ENCODE measurements around the gene NTRK2.

NTRK2 gene

DNA sequence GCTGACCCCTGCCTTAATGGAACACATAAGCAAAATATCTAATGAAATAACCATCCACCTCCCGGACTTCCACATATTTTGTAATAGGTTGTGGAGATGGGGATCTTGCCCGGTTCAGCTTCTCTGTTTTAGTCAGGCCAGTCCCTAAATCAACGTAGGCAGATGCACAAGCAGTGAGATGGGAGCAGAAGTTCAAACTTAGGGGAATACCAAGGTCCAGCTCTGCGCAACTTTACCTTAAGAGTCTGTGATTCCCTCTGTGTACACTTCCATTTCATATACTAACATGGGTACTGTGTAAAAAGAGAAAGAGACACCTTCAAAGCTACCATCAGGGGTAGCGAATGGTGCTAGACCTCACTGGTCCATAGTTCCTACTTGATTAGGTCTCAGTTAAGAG lies 110.9 kb downstream of the NTRK2 start:
- no peak for DNase-seq (ENCODE audit: low read depth in 2 of 2)

DNA sequence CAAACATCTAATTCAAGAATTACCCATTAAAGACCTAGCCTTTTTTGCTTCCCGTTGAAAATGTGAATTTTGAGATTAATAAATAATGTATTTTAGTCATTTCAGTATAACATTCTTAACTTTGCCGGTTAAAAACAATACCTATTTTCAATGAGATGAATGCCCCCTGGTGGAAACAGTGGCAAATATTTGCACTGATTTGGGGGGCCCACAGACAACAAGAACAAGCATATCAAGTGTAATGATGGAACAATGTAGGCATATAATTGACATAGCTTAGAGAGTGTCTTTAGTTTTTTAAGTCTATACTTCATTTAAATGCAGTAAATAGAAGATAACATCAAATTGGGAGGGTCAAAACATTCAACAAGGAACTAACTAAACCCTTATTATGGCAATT lies 111.9 kb downstream of the NTRK2 start:
- no peak for DNase-seq (ENCODE audit: low read depth in 2 of 2)

DNA sequence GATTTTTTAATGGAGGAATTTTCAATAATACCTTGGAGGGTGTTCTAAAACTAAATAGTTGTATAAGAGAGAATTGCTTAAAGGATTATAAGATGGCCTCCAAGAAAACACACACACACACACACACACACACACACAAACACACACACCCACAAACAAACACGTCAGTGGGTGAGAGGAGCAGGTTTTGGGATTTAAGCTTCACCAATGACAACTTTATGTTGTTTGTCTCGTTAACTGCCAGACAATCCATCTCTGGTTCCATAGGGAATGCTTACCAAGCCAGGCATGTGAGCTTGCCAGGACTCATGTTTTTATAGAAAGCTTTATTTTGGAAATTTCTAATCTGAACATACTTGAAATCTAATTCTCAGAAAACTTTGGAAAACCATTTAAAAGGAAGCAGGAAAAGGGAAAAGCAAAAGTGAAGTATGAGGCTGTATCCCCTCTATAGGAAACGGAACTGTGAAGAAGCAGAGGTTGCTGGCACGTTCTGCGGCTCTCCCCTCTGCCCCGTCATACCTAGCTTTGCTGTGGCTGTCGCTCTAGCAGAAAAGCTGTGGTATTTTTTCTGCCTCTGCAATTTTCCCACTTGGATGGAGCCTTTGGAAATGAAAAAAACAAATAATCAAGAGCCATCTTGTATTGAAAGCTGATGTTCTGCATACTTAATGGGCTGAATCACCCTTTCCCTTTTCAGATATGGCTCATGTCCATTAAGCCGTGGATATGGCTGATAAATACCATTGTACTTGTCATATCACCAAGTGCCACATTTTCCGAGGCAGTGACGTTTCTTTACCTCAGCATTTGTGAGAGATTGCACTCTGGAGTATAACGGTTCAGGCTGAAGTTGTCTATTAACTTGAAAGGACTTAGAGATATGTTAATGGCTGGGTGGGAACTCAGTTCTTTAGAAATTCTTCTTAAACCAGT lies 112.7 kb downstream of the NTRK2 start:
- DNase-seq (ENCODE audit: low read depth in 2 of 2) = no peak

DNA sequence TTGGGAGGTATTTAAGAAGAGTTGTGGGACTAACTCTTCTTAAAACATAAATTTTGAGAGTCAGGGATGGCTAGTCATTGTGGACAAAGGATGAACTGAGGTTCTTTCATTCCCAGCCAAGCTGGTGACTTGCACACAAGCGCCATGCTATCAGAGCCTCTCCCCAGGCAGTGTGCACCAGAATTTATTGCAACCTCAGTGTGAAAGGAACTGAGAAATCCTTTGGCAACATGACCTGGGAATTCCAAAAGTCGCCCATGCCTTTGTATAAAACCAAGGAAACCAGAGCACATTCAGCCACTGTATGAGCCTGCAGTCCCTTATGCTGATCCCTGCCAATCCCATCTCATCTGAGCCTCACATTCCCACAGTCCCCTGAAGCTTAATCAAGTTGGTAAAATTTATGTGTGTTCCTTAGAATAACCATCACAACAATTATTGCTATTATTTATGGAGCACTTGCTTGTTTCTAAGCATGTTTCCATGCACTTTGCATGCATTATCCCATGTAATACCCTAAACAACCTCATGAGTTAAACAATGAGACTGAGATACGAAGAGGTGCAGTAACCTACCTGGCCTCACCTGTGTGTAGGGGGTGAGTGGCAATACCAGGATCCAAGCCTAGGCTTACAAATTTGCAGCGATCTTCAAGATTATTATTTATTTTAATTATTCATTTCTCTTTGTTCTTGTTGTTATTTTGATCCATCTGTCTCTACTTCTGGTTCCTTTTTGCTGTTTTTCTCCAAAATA lies 116.4 kb downstream of the NTRK2 start:
- DNase-seq (ENCODE audit: low read depth in 2 of 2) = no peak

DNA sequence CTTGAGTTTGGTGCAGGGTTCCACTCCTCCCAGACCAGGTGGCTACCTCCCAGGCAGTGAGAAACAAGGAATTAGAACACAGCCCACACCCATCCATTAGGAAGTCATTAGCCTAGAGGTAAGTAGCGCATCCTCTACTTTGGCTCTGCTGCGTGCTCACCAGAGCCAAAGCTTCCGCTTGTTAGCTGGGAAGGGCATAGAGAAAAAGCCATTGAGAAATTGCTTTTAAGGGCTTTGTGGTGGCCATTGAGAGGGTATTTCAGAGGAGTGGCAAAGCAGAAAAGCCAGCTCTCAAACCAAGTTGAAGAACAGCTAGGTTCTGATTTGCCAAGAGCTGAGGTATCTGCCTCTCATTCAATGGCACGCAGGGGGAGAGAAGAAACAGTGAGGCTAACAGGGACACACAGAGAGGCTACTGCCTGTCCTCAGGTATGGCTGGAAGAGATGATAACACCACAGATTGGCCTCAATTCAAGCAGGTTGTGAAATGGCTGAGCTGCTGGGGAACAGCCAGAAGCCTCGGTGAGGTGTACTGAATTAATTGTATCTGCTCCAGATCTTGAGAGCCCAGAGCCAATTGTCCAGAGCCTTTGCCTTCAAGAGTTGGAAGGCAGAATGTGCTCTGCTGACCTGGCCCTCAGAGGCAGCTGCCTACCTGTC lies 119.4 kb downstream of the NTRK2 start:
- no peak for DNase-seq (ENCODE audit: low read depth in 2 of 2)

DNA sequence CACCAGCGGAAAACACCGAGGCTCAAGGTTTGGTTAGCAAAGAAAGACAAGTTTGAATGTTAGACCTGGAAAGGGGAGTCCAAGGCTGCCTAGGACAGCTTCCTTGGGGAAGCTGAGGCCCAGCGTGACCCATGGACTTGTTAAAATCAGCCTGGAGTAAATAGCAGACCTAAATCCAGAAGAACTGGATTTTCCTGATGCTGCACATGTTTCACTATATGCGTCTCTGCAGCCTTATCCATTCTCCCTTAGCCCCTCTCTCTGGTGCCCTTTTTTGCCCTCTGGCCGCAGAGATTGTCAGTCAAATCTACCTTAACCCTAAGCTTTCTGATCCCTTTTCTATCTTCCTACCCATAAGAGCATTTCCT lies 119.9 kb downstream of the NTRK2 start:
- DNase-seq (ENCODE audit: low read depth in 2 of 2) = no peak

DNA sequence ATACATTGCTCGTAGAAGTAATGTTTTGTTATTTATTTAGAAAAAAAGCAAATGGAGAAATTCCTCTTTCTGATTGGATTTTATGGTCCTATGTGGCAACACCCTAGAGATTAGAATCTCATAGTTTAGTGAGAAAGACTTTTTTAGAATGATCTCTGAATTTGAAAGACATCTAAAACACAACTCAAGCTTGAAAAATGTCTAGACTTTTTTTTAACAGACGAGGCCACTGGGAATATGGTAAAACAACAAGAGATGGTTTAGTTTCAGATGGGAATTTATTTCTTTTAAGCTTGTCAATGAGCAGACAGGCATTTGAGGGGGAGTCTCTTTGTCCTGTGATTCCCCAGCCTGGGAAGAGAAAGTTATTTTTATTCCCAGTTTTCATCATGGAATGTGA lies 122.1 kb downstream of the NTRK2 start:
- no peak for DNase-seq (ENCODE audit: low read depth in 2 of 2)

DNA sequence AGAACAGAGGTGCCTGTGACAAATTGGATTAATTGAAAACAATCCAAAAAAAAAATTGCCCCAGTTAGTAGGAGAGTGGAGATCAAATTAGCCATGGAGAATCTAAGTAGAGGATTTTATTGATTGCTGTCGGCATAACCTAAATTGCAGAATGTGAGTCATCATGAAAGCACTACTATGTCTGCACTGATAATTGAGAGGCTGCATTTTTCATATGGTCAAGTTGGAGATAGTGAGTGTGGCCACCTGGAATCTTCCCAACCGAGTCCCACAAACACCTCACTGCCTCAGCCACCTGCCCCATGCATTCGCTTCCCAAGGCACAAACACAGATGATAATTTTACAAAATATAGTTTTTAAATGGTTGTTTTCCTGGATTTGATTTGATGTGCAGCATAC lies 123.7 kb downstream of the NTRK2 start:
- no peak for DNase-seq (ENCODE audit: low read depth in 2 of 2)

DNA sequence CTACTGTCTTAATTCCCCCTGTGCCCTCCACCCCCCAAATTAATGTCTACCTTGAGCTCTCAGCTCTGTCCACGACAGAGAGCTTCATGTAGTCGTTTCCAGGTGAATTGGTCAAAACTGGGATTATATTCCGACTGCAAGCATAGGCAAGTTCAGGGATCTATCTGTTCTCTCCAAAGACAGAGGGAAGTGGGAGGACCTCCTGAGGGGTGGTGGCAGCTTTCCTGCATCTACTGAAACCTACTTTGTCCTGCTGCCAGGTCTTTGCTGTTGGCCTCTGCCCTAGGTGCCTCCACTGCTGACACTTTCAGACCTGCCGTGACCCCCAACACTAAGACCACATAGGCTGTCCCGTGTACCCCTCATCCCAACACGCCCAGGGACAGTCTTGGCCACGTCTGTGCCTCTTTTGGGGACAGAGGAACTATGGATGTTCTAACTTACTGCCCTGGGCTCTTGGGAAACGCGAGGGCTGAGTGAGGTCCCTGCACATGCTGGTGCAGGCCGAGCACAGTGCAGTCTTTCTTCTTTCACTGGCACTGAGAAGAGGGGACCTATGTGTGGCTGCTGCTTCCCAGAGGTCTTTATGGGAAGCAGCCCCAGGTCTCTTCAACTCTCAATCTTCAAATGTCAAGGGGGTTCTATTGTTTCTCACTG lies 125.6 kb downstream of the NTRK2 start:
- no peak for DNase-seq (ENCODE audit: low read depth in 2 of 2)

DNA sequence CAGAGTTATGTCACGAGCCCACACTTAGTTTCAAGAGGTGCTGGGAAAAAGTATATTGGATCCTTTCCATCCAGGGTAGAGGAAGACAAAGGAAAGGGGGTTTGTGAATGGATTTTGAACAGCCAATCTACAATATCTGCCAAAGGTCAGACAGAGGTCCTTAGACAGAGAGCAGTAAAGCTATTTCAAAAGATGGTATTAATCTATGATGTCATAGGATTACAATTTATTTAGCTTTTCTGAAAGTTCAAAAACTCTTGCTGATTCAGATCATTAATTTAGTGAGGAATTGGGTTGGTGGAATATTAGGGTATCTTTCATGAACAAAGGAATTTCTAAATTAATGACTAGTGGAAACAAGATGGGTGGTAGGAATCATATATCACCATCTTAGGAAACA lies 126.9 kb downstream of the NTRK2 start:
- DNase-seq (ENCODE audit: low read depth in 2 of 2) = no peak

DNA sequence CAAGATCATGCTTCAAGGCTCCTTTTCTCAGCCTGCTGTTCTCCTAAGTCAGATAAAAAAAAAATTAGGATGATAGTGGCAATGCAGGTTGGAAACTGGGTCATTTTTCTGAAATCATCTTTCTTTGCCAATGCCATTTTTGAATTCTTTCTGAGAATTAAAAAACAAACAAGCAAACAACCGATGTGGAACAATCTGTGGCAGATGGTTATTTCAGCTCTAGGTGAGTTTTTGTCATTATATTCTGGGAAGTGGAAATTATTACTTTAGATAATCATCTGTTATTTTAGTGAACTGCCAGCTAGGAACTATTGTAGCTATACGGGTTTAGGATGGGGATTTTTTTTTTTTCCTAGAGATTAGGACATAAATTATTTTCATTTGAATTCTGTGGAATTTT lies 129.7 kb downstream of the NTRK2 start:
- DNase-seq (ENCODE audit: low read depth in 2 of 2) = no peak

DNA sequence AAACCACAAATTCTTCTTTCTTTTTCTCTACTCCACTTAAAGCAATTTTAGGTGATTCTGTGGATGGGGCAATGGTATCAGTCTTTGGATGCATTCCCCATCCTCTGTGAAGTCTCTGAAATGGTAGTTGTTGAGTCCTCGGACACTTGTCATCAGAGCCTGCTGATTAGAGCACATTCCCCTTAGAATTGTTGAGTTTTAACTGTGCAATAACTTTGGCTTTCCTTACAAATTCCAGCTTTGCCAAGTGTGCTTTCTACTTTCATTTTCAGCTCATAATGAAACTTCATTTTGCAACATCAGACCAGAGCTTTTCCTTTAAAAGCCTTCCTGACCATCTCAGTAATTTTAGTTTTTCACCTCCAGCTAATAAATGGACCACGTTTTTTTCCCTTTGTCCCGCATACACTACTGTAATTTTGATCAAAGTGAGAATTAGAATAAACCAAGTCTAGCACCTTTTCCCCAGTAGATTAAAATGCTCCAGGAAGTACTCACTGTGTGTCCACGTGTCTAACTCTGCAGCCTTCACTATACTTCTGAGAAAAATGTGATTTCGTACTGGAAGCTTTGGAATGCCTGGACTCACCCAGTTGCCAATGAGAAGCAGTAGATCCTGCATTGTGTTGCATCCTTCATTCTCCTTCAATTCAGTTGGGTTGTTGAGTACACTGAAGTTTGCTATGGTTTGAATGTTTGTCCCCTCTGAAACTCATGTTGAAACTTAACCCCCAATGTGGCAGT lies 135.6 kb downstream of the NTRK2 start:
- no peak for DNase-seq (ENCODE audit: low read depth in 2 of 2)

DNA sequence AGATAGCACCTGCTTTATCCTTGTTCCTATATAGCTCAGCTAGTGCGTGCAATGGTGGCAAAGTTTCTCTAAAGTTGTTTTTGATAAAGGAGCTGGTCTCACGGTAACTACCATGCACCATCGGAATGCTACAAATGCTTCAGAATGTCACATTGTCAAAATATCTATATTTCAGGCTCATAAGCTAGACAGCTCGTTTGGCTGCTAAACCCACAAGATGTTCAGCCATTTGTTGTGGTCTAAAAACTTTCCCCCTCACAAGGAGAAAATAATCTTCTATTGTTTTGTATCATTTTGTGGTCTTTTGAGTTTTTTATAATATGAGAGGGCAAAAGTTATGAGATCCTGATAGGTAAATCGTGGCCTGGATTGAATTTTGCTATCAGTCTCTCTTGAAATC lies 137.9 kb downstream of the NTRK2 start:
- no peak for DNase-seq (ENCODE audit: low read depth in 2 of 2)

DNA sequence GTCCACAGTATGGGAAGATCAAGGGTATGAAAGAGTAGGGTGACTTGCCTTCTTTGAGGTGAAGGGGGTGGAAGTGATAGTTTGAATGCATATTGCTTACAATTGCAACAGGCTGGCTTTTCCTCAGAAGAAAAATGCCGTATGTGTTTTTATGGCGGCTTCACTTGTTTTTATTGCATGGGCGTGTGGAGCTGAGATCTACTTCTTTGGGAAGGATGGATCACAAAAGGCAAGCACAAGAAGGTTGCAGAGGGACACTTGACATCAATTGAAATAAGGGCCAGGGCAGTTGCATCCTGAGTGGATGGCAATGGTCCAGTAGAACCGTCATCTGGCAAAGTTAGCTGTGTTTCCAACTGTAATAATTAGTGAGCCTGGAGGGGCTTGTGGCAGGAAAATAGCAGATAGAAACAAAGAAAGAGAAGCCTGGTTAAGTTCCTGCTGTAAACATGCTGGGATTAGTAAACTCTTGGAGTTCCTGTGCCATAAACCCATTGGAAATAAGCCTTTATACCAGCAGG lies 138.4 kb downstream of the NTRK2 start:
- DNase-seq (ENCODE audit: low read depth in 2 of 2) = no peak

DNA sequence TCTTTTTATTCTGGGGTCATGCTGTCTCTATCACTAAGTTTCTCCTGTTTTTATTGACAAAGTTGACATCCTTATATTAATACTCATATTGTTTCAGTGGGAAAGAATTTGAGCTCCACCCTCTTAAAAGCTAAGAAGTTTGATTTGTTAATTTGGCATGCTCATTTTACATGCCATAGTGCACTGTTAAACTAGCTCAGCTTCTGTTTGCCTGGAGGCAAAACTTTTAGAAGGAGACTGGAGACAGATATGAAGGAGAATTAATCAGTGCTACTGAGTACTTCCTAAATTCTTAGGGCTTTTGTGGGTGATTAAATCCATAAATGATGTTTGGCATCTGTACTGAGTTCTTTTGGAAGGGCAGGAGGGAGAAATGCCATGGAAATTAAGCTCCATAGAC lies 138.9 kb downstream of the NTRK2 start:
- no peak for DNase-seq (ENCODE audit: low read depth in 2 of 2)

DNA sequence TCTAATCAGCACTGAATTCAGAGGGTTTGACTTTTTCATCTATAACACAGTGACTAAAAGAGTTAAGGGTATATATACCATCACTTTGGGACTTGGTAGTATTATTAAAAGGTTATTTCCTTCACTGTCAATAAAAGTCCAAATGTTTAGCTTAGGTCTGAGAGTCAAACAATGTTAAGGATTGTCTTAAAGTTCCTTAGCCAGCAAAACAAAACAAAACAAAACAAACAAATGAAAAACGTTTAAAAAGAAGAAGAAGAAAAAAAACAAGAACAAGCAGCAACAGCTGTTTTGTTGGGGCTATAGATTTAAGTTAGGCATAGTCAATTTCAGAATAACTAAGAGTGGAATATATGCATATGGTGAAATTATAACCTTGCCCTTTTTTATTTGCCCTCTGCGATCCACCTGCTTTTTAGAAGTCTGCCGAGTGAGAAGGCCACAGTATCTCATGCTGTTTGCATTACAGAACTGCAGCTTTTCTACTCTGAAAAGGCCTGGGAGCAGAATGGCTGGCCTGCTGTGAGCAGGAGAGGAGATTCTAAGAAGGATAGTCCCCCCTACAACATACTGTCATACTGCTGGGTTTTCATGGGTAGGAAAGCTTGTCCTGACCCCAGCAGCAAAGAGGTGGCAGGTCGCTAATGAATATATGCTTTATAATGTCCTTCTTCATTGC lies 141.7 kb downstream of the NTRK2 start:
- no peak for DNase-seq (ENCODE audit: low read depth in 2 of 2)

DNA sequence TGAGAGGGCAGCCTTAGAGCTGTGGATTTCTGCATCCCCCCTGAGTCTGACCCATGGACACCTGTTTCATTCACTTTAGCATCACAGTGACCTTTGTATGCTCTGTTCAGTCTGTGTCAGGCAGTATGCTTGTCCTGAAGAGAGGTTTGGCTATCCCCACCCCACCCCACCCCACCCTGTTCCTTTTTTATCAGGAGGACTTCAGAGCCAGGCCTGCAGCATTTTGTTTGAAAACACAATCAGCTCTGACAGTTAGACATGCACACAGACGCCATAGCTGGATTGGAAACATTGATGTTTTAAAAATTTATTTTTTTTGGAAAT lies 142.2 kb downstream of the NTRK2 start:
- no peak for DNase-seq (ENCODE audit: low read depth in 2 of 2)

DNA sequence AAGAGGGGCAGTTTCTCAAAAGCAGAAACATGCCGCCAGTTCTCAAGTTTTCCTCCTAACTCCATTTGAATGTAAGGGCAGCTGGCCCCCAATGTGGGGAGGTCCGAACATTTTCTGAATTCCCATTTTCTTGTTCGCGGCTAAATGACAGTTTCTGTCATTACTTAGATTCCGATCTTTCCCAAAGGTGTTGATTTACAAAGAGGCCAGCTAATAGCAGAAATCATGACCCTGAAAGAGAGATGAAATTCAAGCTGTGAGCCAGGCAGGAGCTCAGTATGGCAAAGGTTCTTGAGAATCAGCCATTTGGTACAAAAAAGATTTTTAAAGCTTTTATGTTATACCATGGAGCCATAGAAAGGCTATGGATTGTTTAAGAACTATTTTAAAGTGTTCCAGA lies 142.8 kb downstream of the NTRK2 start:
- DNase-seq (ENCODE audit: low read depth in 2 of 2) = no peak

DNA sequence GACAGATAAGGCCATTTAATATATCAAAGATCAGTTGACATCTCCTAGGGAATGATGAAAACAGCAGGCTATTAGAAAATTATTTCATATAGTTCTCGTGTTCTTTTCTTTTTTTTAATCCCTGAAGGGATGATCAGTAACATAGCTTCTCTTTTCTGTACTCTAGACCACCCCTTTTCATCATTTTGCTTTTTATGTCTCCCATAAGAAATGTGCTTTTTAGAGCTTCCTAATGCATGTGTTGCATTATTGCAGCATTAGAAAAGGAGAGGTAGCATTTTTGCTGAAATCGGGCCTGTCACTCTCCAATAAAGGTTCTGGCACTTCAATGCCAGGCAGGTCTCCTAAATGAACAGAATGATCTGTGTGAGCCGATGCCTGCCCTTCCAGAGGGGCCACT lies 143.3 kb downstream of the NTRK2 start:
- no peak for DNase-seq (ENCODE audit: low read depth in 2 of 2)

DNA sequence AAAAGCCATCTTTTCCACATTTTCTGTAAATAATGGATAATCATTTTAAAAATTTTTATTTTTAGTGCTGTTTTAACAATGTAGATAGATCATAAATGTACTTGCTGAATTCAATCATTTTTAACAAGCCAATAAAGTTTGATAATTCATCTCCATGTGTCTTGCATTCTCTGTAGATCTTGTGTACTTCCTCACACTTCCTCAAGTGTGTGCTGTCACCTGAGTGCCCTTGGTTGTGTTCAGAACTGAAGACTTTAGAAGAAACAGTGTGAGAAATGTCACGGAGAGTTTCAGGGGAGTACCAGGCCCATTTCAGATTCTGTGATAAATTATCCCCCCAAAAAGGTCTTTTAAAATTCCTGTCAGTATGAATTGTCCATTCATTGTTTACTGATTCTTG lies 146.0 kb downstream of the NTRK2 start:
- DNase-seq (ENCODE audit: low read depth in 2 of 2) = no peak

DNA sequence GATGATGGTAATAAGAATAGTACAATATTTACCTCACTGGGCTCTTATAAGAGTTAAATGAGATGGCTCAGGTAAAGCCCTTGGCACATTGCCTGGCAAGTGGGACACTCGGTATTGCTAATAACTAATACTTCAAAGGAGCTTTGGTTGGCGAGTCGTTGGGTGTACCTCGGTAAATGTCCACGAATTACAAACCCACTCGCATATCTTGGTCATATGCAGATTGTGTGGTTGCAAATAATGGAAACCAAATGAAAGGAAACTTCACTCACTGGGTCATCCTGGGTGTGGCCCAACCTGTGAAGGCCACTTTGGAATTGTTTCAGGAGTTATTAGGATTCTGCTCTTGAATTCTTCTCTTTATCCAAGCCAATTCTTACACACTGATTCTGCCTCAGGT lies 147.5 kb downstream of the NTRK2 start:
- no peak for DNase-seq (ENCODE audit: low read depth in 2 of 2)
